Natural killer cell (primary cell): ENCODE measurements around the gene SUSD1. TPM values are rescaled to one million over a fixed set of nuclear protein-coding genes. Genes with fewer than 3 reads are reported as not detected.
"Not testable (repeated sequence)": the region's sequence is repeated elsewhere in the genome, so short reads cannot be mapped to it uniquely, and the experiment has no call there.

Experiments used
- ATAC-seq, 3 donors: fragments of 150-1000 bp in 2 of 3; fragments of 200-7000 bp in 1 of 3; cut with Tn5 transposase; 1 replicate in 1 of 3; 2 replicates in 2 of 3; pipeline ENCODE4 v1.10.0; 2021; ENCODE audit warnings: mild to moderate bottlenecking in 2 of 3, moderate library complexity in 2 of 3
- DNase-seq, 2 donors: peaks; one replicate each; pipeline versions ENCODE4 v3.0.0 to v3.0.0-alpha.2; 2013 to 2021; ENCODE audit warnings: mixed read lengths in 1 of 2
- H3K27ac ChIP-seq: one replicate; pipeline ENCODE4 v1.5.1; 2013; ENCODE audit warnings: mild to moderate bottlenecking, low read length
- H3K27me3 ChIP-seq: one replicate; pipeline ENCODE4 v1.6.1; 2013; ENCODE audit warnings: low read length; ENCODE audit not compliant: control insufficient read depth, insufficient read depth
- H3K36me3 ChIP-seq: one replicate; pipeline ENCODE4 v1.6.1; 2013; ENCODE audit warnings: low read length; ENCODE audit not compliant: control insufficient read depth, insufficient read depth
- H3K4me1 ChIP-seq: one replicate; pipeline ENCODE4 v1.6.1; 2013; ENCODE audit warnings: low read length; ENCODE audit not compliant: control insufficient read depth, insufficient read depth
- H3K4me3 ChIP-seq: one replicate; pipeline ENCODE4 v1.5.1; 2013; ENCODE audit warnings: low read length
- H3K9me3 ChIP-seq: one replicate; pipeline ENCODE4 v1.6.1; 2013; ENCODE audit warnings: low read length; ENCODE audit not compliant: control insufficient read depth, insufficient read depth
- H3K27ac Mint-ChIP-seq, 2 donors: one replicate each; pipeline ENCODE4 v1.8.0; 2022; ENCODE audit warnings: mild to moderate bottlenecking in 2 of 2, mixed read lengths in 2 of 2, moderate library complexity in 1 of 2
- H3K27me3 Mint-ChIP-seq, 2 donors: one replicate each; pipeline ENCODE4 v1.8.0; 2022; ENCODE audit warnings: low read depth in 2 of 2, mixed read lengths in 2 of 2
- H3K36me3 Mint-ChIP-seq: one replicate; pipeline ENCODE4 v1.8.0; 2022; ENCODE audit warnings: mixed read lengths
- H3K4me1 Mint-ChIP-seq, 2 donors: one replicate each; pipeline ENCODE4 v1.8.0; 2022; ENCODE audit warnings: mixed read lengths in 2 of 2
- H3K4me3 Mint-ChIP-seq: one replicate; pipeline ENCODE4 v1.8.0; 2022; ENCODE audit warnings: mild to moderate bottlenecking, moderate library complexity, mixed read lengths
- H3K9me3 Mint-ChIP-seq, 2 donors: one replicate each; pipeline ENCODE4 v1.8.0; 2022; ENCODE audit warnings: mixed read lengths in 2 of 2
- WGBS: methylation state at CpG from one replicate; pipeline ENCODE4 v1.1.7; 2013; ENCODE audit warnings: missing lambda C conversion rate; ENCODE audit not compliant: insufficient coverage; 5-methylcytosine and 5-hydroxymethylcytosine counted together
- intact Hi-C: fragments of 100-400 bp; cut with micrococcal nuclease; formaldehyde crosslinking; loops from one replicate; pipeline ENCODE4 v1.14.2; 2022
- total RNA-seq, 4 donors: library from RNA; stranded (reverse); fragments of 120-200 nt in 1 of 4; gene quantifications; one replicate each; pipeline versions ENCODE4 v1.2.3 to v1.2.4, GENCODE V29; 2013 to 2022
- TF ChIP-seq, protein P1 (sequence below): fragments of 200-600 bp; IDR thresholded peaks from one replicate; pipeline ENCODE4 v1.8.0; 2022; ENCODE audit warnings: antibody characterized with exemption

SUSD1 gene
- total RNA-seq, 3 donors from 2014 or later (not counting 1 experiment from before 2014, with no cell fraction given): 74.1 to 97.4 (median 86.9) TPM

GRCh38 chr9:112132356-112132755, 42.7 kb downstream of the SUSD1 start:
- no peaks in the 10 kb centered on the region for H3K27me3 ChIP-seq
- Mint-ChIP-seq H3K9me3 (no peaks in the 10 kb centered on the region), H3K36me3 (peaks cover 34% of the 10 kb centered on the region), H3K4me3 (no peak overlapping the region), H3K4me1 (peaks cover 9 to 19% of the 10 kb centered on the region in 2 donors), H3K27me3 (no peaks in the 10 kb centered on the region), H3K27ac (no peak overlapping the region)
- intact Hi-C loops: no loop called here
- ATAC-seq (no peak), DNase-seq (no peak)
- no peak overlapping the region for H3K4me3 ChIP-seq
- 88% methylated on average over 2 of the region's 3 CpGs for WGBS
- no peaks in the 10 kb centered on the region for H3K9me3 ChIP-seq
- peaks cover 10% of the 10 kb centered on the region for H3K36me3 ChIP-seq
- TF ChIP-seq, protein P1, sequence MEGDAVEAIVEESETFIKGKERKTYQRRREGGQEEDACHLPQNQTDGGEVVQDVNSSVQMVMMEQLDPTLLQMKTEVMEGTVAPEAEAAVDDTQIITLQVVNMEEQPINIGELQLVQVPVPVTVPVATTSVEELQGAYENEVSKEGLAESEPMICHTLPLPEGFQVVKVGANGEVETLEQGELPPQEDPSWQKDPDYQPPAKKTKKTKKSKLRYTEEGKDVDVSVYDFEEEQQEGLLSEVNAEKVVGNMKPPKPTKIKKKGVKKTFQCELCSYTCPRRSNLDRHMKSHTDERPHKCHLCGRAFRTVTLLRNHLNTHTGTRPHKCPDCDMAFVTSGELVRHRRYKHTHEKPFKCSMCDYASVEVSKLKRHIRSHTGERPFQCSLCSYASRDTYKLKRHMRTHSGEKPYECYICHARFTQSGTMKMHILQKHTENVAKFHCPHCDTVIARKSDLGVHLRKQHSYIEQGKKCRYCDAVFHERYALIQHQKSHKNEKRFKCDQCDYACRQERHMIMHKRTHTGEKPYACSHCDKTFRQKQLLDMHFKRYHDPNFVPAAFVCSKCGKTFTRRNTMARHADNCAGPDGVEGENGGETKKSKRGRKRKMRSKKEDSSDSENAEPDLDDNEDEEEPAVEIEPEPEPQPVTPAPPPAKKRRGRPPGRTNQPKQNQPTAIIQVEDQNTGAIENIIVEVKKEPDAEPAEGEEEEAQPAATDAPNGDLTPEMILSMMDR: no peak
- no peaks in the 10 kb centered on the region for H3K4me1 ChIP-seq
- H3K27ac ChIP-seq: no peak overlapping the region

- no peaks in the 10 kb centered on the region for H3K27me3 ChIP-seq
- H3K27ac ChIP-seq: no peak overlapping the region
- H3K4me3 ChIP-seq: no peak overlapping the region
- no peak for DNase-seq
- Mint-ChIP-seq H3K4me3 (no peak overlapping the region), H3K36me3 (peaks cover 27% of the 10 kb centered on the region), H3K4me1 (peaks cover 11 to 25% of the 10 kb centered on the region in 2 donors), H3K9me3 (no peaks in the 10 kb centered on the region), H3K27me3 (no peaks in the 10 kb centered on the region), H3K27ac (no peak overlapping the region)
- H3K4me1 ChIP-seq: no peaks in the 10 kb centered on the region
- TF ChIP-seq, protein P1: no peak
- WGBS: 86% methylated on average over 5 of the region's 5 CpGs
- intact Hi-C loops: no loop called here
- ATAC-seq: no peak
- peaks cover 1% of the 10 kb centered on the region for H3K36me3 ChIP-seq
- H3K9me3 ChIP-seq: no peaks in the 10 kb centered on the region
Observed at GRCh38 chr9:112130997-112131396, 44.1 kb downstream of the SUSD1 start.

DNA sequence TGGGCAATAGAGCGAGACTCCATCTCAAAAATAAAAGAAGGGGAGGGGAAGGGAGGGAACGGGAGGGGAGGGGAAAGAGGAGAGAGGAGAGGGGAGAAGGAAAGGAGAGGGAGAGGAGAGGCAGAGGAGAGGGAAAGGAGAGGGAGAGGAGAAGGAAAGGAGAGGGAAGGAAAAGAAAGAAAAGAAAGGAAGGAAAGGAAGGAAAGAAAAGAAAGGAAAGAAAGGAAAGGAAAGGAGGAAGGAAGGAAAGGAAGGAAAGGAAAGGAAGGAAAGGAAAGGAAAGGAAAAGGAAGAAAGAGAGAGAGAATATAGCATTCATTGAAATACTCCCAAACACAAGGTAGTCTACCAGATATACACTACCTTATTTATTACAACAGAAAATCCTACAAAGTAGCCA, 44.8 kb downstream of the SUSD1 start:
- no peak overlapping the region for H3K27ac Mint-ChIP-seq
- ATAC-seq (no peak), DNase-seq (no peak)
- 93% methylated on average over 2 of the region's 2 CpGs for WGBS
- TF ChIP-seq, protein P1: no peak
- H3K36me3 ChIP-seq: peaks cover 2% of the 10 kb centered on the region
- H3K27ac ChIP-seq: no peak overlapping the region
- no peaks in the 10 kb centered on the region for H3K9me3 ChIP-seq
- H3K4me3 ChIP-seq: no peak overlapping the region
- no peaks in the 10 kb centered on the region for H3K4me1 ChIP-seq
- peaks cover 27% of the 10 kb centered on the region for H3K36me3 Mint-ChIP-seq
- H3K9me3 Mint-ChIP-seq: no peaks in the 10 kb centered on the region
- no peaks in the 10 kb centered on the region for H3K27me3 Mint-ChIP-seq
- H3K4me3 Mint-ChIP-seq: no peak overlapping the region
- H3K4me1 Mint-ChIP-seq: peaks cover 11 to 31% of the 10 kb centered on the region in 2 donors
- intact Hi-C loops: no loop called here
- no peaks in the 10 kb centered on the region for H3K27me3 ChIP-seq

DNA sequence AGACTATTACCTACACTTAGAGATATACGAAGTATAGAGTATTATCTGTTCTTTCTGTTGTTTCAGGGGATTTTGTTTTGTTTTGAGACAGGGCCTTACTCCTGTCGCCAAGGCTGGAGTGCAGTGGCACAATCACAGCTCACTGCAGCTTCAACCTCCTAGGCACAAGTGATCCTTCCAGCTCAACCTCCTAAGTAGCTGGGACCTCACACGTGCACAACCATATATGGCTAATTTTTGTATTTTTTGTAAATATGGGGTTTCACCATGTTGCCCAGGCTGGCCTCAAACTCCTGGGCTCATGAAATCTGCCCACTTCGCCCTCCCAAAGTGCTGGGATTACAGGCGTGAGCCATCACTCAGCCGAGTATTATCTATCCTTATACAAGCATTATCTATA, 45.9 kb downstream of the SUSD1 start:
- intact Hi-C loops: no loop called here
- H3K4me1 ChIP-seq: no peaks in the 10 kb centered on the region
- H3K27ac ChIP-seq: no peak overlapping the region
- Mint-ChIP-seq H3K4me1 (peaks cover 11 to 31% of the 10 kb centered on the region in 2 donors), H3K36me3 (peaks cover 25% of the 10 kb centered on the region), H3K27ac (peak overlapping the region in 1 of 2 donors; percentile 13), H3K4me3 (no peak overlapping the region), H3K9me3 (no peaks in the 10 kb centered on the region), H3K27me3 (no peaks in the 10 kb centered on the region)
- DNase-seq (no peak), ATAC-seq (no peak)
- WGBS: 98% methylated on average over 6 of the region's 6 CpGs
- TF ChIP-seq, protein P1: no peak
- H3K36me3 ChIP-seq: peaks cover 3% of the 10 kb centered on the region
- no peaks in the 10 kb centered on the region for H3K27me3 ChIP-seq
- H3K4me3 ChIP-seq: no peak overlapping the region
- no peaks in the 10 kb centered on the region for H3K9me3 ChIP-seq

DNA sequence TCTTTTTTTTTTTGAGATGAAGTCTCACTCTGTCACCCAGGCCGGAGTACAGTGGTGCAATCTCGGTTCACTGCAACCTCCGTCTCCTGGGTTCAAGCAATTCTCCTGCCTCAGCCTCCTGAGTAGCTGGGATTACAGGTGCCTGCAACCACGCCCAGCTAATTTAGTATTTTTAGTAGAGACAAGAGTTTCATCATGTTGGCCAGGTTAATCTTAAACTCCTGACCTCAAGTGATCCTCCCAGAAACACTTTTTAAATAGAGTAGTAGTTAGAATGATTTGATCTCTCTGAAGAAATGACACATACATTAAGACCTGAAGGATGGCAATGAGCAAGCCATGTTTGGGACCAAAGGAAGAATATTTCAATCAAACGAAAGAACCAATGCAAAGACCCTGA, 46.7 kb downstream of the SUSD1 start:
- not testable (repeated sequence) for ATAC-seq

More for the DNA sequence above, 46.7 kb downstream of the SUSD1 start:
- H3K9me3 ChIP-seq, H3K9me3 Mint-ChIP-seq, H3K4me1 ChIP-seq, DNase-seq, H3K4me3 ChIP-seq, intact Hi-C loops, H3K36me3 ChIP-seq, H3K27me3 ChIP-seq, H3K4me3 Mint-ChIP-seq, H3K27ac ChIP-seq, H3K27me3 Mint-ChIP-seq: not testable (repeated sequence)
- Mint-ChIP-seq H3K36me3 (peaks cover 17% of the 10 kb centered on the region), H3K4me1 (peaks cover 11 to 25% of the 10 kb centered on the region in 2 donors), H3K27ac (peak overlapping the region in 1 of 2 donors; percentile 13)
- WGBS: over 99% methylated on average over 5 of the region's 5 CpGs
